ENCODE data around the gene MMAB. TPM values are rescaled to one million over a fixed set of nuclear protein-coding genes. Genes with fewer than 3 reads are reported as not detected.

The MMAB gene
- total and polyA plus RNA-seq, 2 experiments from 2014 or later, result 6.7 to 26.8 TPM

DNA sequence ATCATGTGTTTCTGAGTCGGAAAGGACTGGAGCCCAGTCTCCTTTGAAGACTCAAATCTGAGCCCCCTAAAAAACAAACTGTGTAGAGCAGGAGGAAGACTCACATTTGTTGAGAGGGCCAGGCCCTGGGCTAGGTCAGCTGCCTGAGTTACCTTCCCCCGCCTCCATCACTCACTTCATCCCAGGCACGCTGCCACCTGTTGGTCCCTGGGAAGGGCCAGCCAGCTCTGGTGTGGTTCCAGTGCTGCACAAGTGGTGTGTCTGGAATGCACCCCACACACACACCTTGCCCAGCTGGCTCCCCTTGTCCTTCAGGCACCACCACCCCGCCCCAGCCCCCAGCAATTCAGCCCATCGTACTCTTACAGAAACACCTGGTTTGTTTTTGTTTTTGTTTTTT is 9.3 kb upstream of the MMAB start:
- H3K9ac ChIP-seq, result no peak overlapping the region
- 0 out of 2 replicates have a peak, but pooled peaks cover 3% of the 10 kb centered on the region for H3K36me3 ChIP-seq (ENCODE audit: low read depth)
- no peaks in the 10 kb centered on the region for H3K9me2 ChIP-seq (ENCODE audit: insufficient read depth)
- no peak overlapping the region for H3K4me2 ChIP-seq (ENCODE audit: unreplicated experiment)
- no peak for DNase-seq
- H3K27ac ChIP-seq, result no peak overlapping the region
- no peaks in the 10 kb centered on the region for H3K4me1 ChIP-seq (ENCODE audit: insufficient read depth)
- H3K4me3 ChIP-seq, result no peak overlapping the region
- H2AFZ ChIP-seq, result no peak overlapping the region
- no peaks in the 10 kb centered on the region for H4K20me1 ChIP-seq (ENCODE audit: insufficient read depth)
- H3K9me3 ChIP-seq (ENCODE audit: low read depth), result no peaks in the 10 kb centered on the region
- H3F3A ChIP-seq (ENCODE audit: insufficient read depth), result no peaks in the 10 kb centered on the region
- no peaks in the 10 kb centered on the region for H3K79me2 ChIP-seq (ENCODE audit: insufficient read depth)
- 77 to 85% methylated on average over 5 of the region's 5 CpGs for WGBS, 2 experiments (ENCODE audit: low coverage in 1 of 2, low lambda C conversion rate in 2 of 2, missing lambda C conversion rate in 2 of 2)
- no peak for TF ChIP-seq EZH2phosphoT487 (IDR thresholded peaks at IDR 0.05; ENCODE audit: insufficient read depth, low read depth)
- TF ChIP-seq EZH2 (IDR thresholded peaks at IDR 0.05; ENCODE audit: insufficient read depth, poor library complexity, severe bottlenecking), result no peak
- in situ Hi-C loops (cut with MboI), result no loop called here
- no peaks in the 10 kb centered on the region for H3K27me3 ChIP-seq (replicated peaks; ENCODE audit: insufficient read depth)

DNA sequence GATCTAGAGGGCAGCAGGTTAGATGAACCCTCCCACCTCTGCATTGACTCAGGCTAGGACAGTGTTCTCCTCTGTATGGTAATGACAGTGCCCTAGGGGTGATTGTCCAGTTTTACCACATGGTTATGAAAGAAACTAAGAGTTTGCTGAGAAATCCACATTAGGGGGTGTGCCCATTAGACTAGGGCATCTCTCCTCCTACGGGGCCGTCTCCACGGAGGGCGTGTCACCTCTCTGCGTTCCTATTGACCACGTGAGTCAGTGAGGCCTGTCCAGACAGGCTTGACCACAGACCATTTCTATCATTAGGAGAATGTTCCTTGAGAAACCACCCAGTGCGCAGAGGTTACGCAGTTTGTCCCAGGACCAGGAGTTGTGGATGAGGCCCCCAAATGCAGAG is 8.6 kb upstream of the MMAB start:
- no peaks in the 10 kb centered on the region for H3K79me2 ChIP-seq (ENCODE audit: insufficient read depth)
- H3K9me2 ChIP-seq (ENCODE audit: insufficient read depth), result no peaks in the 10 kb centered on the region
- H3K4me2 ChIP-seq (ENCODE audit: unreplicated experiment), result no peak overlapping the region
- H3K4me1 ChIP-seq (ENCODE audit: insufficient read depth), result no peaks in the 10 kb centered on the region
- H3K4me3 ChIP-seq, result no peak overlapping the region
- H3K9ac ChIP-seq, result no peak overlapping the region
- H4K20me1 ChIP-seq (ENCODE audit: insufficient read depth), result no peaks in the 10 kb centered on the region
- no peak overlapping the region for H3K27ac ChIP-seq
- TF ChIP-seq EZH2 (IDR thresholded peaks at IDR 0.05; ENCODE audit: insufficient read depth, poor library complexity, severe bottlenecking) (no peak), EZH2phosphoT487 (IDR thresholded peaks at IDR 0.05; ENCODE audit: insufficient read depth, low read depth) (no peak)
- 84 to 86% methylated on average over 8 of the region's 8 CpGs for WGBS, 2 experiments (ENCODE audit: low coverage in 1 of 2, low lambda C conversion rate in 2 of 2, missing lambda C conversion rate in 2 of 2)
- H3K27me3 ChIP-seq (replicated peaks; ENCODE audit: insufficient read depth), result no peaks in the 10 kb centered on the region
- peak; percentile 61 for DNase-seq
- 0 out of 2 replicates have a peak, but pooled peaks cover 3% of the 10 kb centered on the region for H3K36me3 ChIP-seq (ENCODE audit: low read depth)
- no peaks in the 10 kb centered on the region for H3F3A ChIP-seq (ENCODE audit: insufficient read depth)
- H2AFZ ChIP-seq, result no peak overlapping the region
- in situ Hi-C loops (cut with MboI), result no loop called here
- no peaks in the 10 kb centered on the region for H3K9me3 ChIP-seq (ENCODE audit: low read depth)

DNA sequence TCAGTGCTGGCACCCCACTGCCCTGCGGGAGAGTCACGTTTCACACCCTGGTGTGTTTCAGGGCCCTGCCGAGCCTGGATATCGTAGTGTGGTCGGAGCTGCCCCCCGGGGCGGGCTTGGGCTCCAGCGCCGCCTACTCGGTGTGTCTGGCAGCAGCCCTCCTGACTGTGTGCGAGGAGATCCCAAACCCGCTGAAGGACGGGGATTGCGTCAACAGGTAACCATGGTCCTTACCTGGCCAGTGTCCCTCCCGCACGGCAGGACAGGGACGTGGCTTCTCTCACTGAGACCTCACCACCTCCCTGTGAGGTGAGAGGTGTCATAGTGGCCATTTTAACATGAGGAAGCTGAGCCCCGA is 8.0 kb upstream of the MMAB start:
- no peak overlapping the region for H3K9ac ChIP-seq
- H3K36me3 ChIP-seq (ENCODE audit: low read depth), result 0 out of 2 replicates have a peak, but pooled peaks cover 3% of the 10 kb centered on the region
- H3K4me1 ChIP-seq (ENCODE audit: insufficient read depth), result no peaks in the 10 kb centered on the region
- DNase-seq, result no peak
- in situ Hi-C loops (cut with MboI), result no loop called here
- H3F3A ChIP-seq (ENCODE audit: insufficient read depth), result no peaks in the 10 kb centered on the region
- no peaks in the 10 kb centered on the region for H3K27me3 ChIP-seq (replicated peaks; ENCODE audit: insufficient read depth)
- no peaks in the 10 kb centered on the region for H4K20me1 ChIP-seq (ENCODE audit: insufficient read depth)
- no peaks in the 10 kb centered on the region for H3K79me2 ChIP-seq (ENCODE audit: insufficient read depth)
- H3K9me3 ChIP-seq (ENCODE audit: low read depth), result no peaks in the 10 kb centered on the region
- no peak overlapping the region for H2AFZ ChIP-seq
- H3K27ac ChIP-seq, result no peak overlapping the region
- H3K4me3 ChIP-seq, result no peak overlapping the region
- H3K9me2 ChIP-seq (ENCODE audit: insufficient read depth), result no peaks in the 10 kb centered on the region
- no peak overlapping the region for H3K4me2 ChIP-seq (ENCODE audit: unreplicated experiment)
- WGBS, 2 experiments (ENCODE audit: low coverage in 1 of 2, low lambda C conversion rate in 2 of 2, missing lambda C conversion rate in 2 of 2), result 94 to 98% methylated on average over 15 to 18 of the region's 18 CpGs
- TF ChIP-seq EZH2 (IDR thresholded peaks at IDR 0.05; ENCODE audit: insufficient read depth, poor library complexity, severe bottlenecking) (no peak), EZH2phosphoT487 (IDR thresholded peaks at IDR 0.05; ENCODE audit: insufficient read depth, low read depth) (no peak)

DNA sequence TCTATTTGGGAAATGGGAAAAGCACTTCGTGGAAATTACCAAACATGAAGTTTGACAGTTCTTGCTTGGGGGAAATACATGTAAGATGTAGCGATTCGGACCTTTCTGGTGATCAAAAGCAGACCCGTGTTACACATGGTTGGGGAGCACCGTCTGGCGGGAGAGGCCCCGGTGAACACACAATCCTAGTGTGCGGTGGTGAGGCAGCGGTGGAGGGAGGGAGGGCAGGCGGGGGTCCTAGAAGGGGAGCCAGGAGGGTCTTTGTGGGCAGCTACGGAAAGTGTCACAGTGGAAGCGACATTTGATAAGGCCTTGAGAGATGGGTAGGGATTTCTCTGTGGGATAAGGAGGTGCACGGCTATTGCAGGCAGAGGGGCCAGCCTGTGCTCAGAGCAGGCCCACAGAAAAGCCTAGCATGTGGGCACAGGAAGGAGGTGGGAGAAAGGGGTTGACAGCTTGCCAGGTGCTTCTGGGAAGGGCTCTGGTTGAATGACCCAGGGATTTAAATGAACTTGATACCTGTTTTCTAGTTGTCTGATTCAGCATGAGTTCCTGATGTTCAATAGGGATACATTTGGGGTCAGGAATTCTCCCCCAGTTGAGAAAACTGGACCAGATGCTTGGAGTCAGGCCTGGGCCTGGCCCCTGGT is 7.5 kb upstream of the MMAB start:
- no peak for DNase-seq
- H3K4me2 ChIP-seq (ENCODE audit: unreplicated experiment), result no peak overlapping the region
- no peaks in the 10 kb centered on the region for H3K9me3 ChIP-seq (ENCODE audit: low read depth)
- H3K9me2 ChIP-seq (ENCODE audit: insufficient read depth), result no peaks in the 10 kb centered on the region
- in situ Hi-C loops (cut with MboI), result no loop called here
- H3F3A ChIP-seq (ENCODE audit: insufficient read depth), result no peaks in the 10 kb centered on the region
- 93 to 94% methylated on average over 13 of the region's 13 CpGs for WGBS, 2 experiments (ENCODE audit: low coverage in 1 of 2, low lambda C conversion rate in 2 of 2, missing lambda C conversion rate in 2 of 2)
- H2AFZ ChIP-seq, result no peak overlapping the region
- TF ChIP-seq EZH2phosphoT487 (IDR thresholded peaks at IDR 0.05; ENCODE audit: insufficient read depth, low read depth), result no peak
- no peak for TF ChIP-seq EZH2 (IDR thresholded peaks at IDR 0.05; ENCODE audit: insufficient read depth, poor library complexity, severe bottlenecking)
- no peak overlapping the region for H3K27ac ChIP-seq
- no peak overlapping the region for H3K4me3 ChIP-seq
- H3K36me3 ChIP-seq (ENCODE audit: low read depth), result 0 out of 2 replicates have a peak, but pooled peaks cover 3% of the 10 kb centered on the region
- H4K20me1 ChIP-seq (ENCODE audit: insufficient read depth), result no peaks in the 10 kb centered on the region
- H3K79me2 ChIP-seq (ENCODE audit: insufficient read depth), result no peaks in the 10 kb centered on the region
- H3K4me1 ChIP-seq (ENCODE audit: insufficient read depth), result no peaks in the 10 kb centered on the region
- no peaks in the 10 kb centered on the region for H3K27me3 ChIP-seq (replicated peaks; ENCODE audit: insufficient read depth)
- H3K9ac ChIP-seq, result no peak overlapping the region

Data from GM23248 (cell line).